Caco-2 (cell line): ENCODE measurements around the gene HMGCR. TPM values are rescaled to one million over a fixed set of nuclear protein-coding genes. Genes with fewer than 3 reads are reported as not detected.

ENCODE experiments used
- BruUV-seq: library from RNA; stranded (reverse); fragments of 400-500 nt; replicated peaks from 2 replicates; lab custom pipeline; 2021; lab: Mats Ljungman, UMichigan
- CTCF ChIA-PET: fragments of 300-600 bp; sonication (Branson Sonifier 250); formaldehyde crosslinking; loops from one replicate; lab custom pipeline; 2022; ENCODE audit warnings: antibody characterized with exemption; lab: Charles Lee
- POLR2A ChIA-PET: fragments of 300-600 bp; sonication (Branson Sonifier 250); formaldehyde crosslinking; loops from one replicate; lab custom pipeline; 2022; ENCODE audit warnings: antibody characterized with exemption; lab: Charles Lee
- DNase-seq, 2 experiments: peaks; one replicate each; pipeline versions ENCODE4 v3.0.0 to v3.0.0-alpha.2; 2020 to 2022
- H3K27me3 ChIP-seq: replicated peaks from 2 replicates; pipeline ENCODE4 v1.6.0; 2011; ENCODE audit warnings: low read length; ENCODE audit not compliant: control insufficient read depth, insufficient read depth
- H3K36me3 ChIP-seq: 2 replicates; pipeline ENCODE4 v1.5.1; 2011; ENCODE audit warnings: low read length; ENCODE audit not compliant: control insufficient read depth, insufficient read depth
- H3K4me1 ChIP-seq: fragments of 250-450 bp; sonication (Bioruptor Pico); 2 replicates; pipeline ENCODE4 v1.5.1; 2020; ENCODE audit warnings: mild to moderate bottlenecking
- H3K4me3 ChIP-seq: 2 replicates; pipeline ENCODE4 v1.5.1; 2011; ENCODE audit warnings: low read depth, mild to moderate bottlenecking, control low read depth, low read length
- H3K9me3 ChIP-seq: fragments of 250-450 bp; sonication (Bioruptor Pico); 2 replicates; pipeline ENCODE4 v1.5.1; 2020; ENCODE audit warnings: mild to moderate bottlenecking, moderate library complexity
- H3K27ac Mint-ChIP-seq: one replicate; pipeline ENCODE4 v1.8.0; 2022; ENCODE audit warnings: mixed read lengths; ENCODE audit not compliant: unreplicated experiment
- H3K27me3 Mint-ChIP-seq: one replicate; pipeline ENCODE4 v1.8.0; 2022; ENCODE audit warnings: mixed read lengths; ENCODE audit not compliant: insufficient read depth, unreplicated experiment
- H3K36me3 Mint-ChIP-seq: one replicate; pipeline ENCODE4 v1.8.0; 2022; ENCODE audit warnings: mild to moderate bottlenecking, mixed read lengths; ENCODE audit not compliant: insufficient read depth, unreplicated experiment
- H3K4me1 Mint-ChIP-seq: one replicate; pipeline ENCODE4 v1.8.0; 2022; ENCODE audit warnings: low read depth, mixed read lengths; ENCODE audit not compliant: unreplicated experiment
- H3K4me3 Mint-ChIP-seq: one replicate; pipeline ENCODE4 v1.8.0; 2022; ENCODE audit warnings: mild to moderate bottlenecking, moderate library complexity, mixed read lengths; ENCODE audit not compliant: unreplicated experiment
- H3K9me3 Mint-ChIP-seq: one replicate; pipeline ENCODE4 v1.8.0; 2022; ENCODE audit warnings: mixed read lengths; ENCODE audit not compliant: unreplicated experiment
- intact Hi-C: fragments of 100-400 bp; cut with micrococcal nuclease; formaldehyde crosslinking; loops from one replicate; pipeline ENCODE4 v1.10.0; 2022; ENCODE audit not compliant: unreplicated experiment
- total RNA-seq: library from RNA; stranded (reverse); gene quantifications from 2 replicates; pipeline ENCODE4 v1.2.3, GENCODE V29; 2022
- TF ChIP-seq, protein P1 (sequence below), 2 experiments: fragments of 200-600 bp in 1 of 2; IDR thresholded peaks; 1 replicate in 1 of 2; 2 replicates in 1 of 2; pipeline versions ENCODE4 v1.5.1 to v1.8.0; 2011 to 2022; ENCODE audit warnings: antibody characterized with exemption in 1 of 2, control low read depth in 1 of 2, inconsistent platforms in 1 of 2, low read depth in 1 of 2, low read length in 1 of 2, mild to moderate bottlenecking in 1 of 2, moderate library complexity in 1 of 2; ENCODE audit not compliant: insufficient read depth in 1 of 2, severe bottlenecking in 1 of 2, unreplicated experiment in 1 of 2

Gene HMGCR
- total RNA-seq, 1 experiment from 2014 or later = 164 TPM

- TF ChIP-seq, protein P1, sequence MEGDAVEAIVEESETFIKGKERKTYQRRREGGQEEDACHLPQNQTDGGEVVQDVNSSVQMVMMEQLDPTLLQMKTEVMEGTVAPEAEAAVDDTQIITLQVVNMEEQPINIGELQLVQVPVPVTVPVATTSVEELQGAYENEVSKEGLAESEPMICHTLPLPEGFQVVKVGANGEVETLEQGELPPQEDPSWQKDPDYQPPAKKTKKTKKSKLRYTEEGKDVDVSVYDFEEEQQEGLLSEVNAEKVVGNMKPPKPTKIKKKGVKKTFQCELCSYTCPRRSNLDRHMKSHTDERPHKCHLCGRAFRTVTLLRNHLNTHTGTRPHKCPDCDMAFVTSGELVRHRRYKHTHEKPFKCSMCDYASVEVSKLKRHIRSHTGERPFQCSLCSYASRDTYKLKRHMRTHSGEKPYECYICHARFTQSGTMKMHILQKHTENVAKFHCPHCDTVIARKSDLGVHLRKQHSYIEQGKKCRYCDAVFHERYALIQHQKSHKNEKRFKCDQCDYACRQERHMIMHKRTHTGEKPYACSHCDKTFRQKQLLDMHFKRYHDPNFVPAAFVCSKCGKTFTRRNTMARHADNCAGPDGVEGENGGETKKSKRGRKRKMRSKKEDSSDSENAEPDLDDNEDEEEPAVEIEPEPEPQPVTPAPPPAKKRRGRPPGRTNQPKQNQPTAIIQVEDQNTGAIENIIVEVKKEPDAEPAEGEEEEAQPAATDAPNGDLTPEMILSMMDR (IDR thresholded peaks at IDR 0.05; ENCODE audit: insufficient read depth in 1 of 2, low read depth in 1 of 2, low read length in 1 of 2, severe bottlenecking in 1 of 2, unreplicated experiment in 1 of 2) = no peak
Measured at GRCh38 chr5:75337366-75338021, 474 bp downstream of the HMGCR start.

DNA sequence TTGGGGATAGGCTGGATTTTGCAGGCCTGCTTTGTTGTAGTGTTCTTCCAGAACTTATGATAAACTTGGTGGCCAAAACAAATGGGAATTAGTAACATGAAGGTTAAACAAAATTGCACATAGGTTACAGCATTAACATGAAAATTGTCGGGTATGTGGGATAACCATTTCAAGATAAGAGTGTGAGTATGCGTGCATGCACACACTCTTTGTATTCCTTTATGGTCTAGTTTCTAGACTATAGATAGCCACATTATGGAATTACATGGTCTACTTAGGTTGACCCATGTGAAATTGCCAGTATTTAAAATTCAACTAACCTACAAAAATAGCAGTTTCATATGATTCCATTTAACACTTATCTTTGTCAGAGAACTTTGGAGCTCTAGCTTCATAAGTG lies 1.4 kb downstream of the HMGCR start:
- DNase-seq = no peak
- BruUV-seq = no TSS peak
- peaks cover 11% of the 10 kb centered on the region for H3K4me1 Mint-ChIP-seq
- H3K27me3 Mint-ChIP-seq = no peaks in the 10 kb centered on the region
- H3K4me1 ChIP-seq = peaks cover 19% of the 10 kb centered on the region
- no peaks in the 10 kb centered on the region for H3K9me3 Mint-ChIP-seq
- TF ChIP-seq, protein P1 (IDR thresholded peaks at IDR 0.05; ENCODE audit: insufficient read depth in 1 of 2, low read depth in 1 of 2, low read length in 1 of 2, severe bottlenecking in 1 of 2, unreplicated experiment in 1 of 2) = no peak
- H3K4me3 Mint-ChIP-seq = no peak overlapping the region
- peak overlapping the region; percentile 89 for H3K4me3 ChIP-seq
- H3K27me3 ChIP-seq = no peaks in the 10 kb centered on the region
- intact Hi-C loops = loop anchor here (5.0 to 10.0 kb wide), 3 partner anchors 174 to 394 kb away; partner anchors contain the start of genes CERT1, GCNT4 and POLK
- peaks cover 38% of the 10 kb centered on the region for H3K36me3 Mint-ChIP-seq
- H3K9me3 ChIP-seq = no peaks in the 10 kb centered on the region
- CTCF ChIA-PET = interaction anchor here (0.7 kb wide), 1 partner anchor 102 kb away, joined by 10 read pairs; the partner anchor contains the start of gene ANKRD31
- POLR2A ChIA-PET = no interaction called here
- no peak overlapping the region for H3K27ac Mint-ChIP-seq
- no peaks in the 10 kb centered on the region; the same call in 1 of the 2 replicates for H3K36me3 ChIP-seq

More at GRCh38 chr5:75337366-75338021, 474 bp downstream of the HMGCR start:
- BruUV-seq = no TSS peak
- Mint-ChIP-seq H3K27me3 (no peaks in the 10 kb centered on the region), H3K27ac (no peak overlapping the region), H3K36me3 (peaks cover 29% of the 10 kb centered on the region), H3K4me1 (peaks cover 11% of the 10 kb centered on the region), H3K9me3 (no peaks in the 10 kb centered on the region), H3K4me3 (no peak overlapping the region)
- peaks cover 21% of the 10 kb centered on the region for H3K4me1 ChIP-seq
- ChIA-PET POLR2A (interaction anchor here (0.6 to 1.4 kb wide), 21 partner anchors 14 to 1889 kb away, joined by 3 to 19 read pairs (median 5); partner anchors contain the start of genes ANKRD31, CERT1, FOXD1 and POC5), CTCF (interaction anchor here (0.7 to 1.9 kb wide), 12 partner anchors 17 to 611 kb away, joined by 3 to 40 read pairs (median 4); partner anchors contain the start of gene ANKRD31)
- H3K4me3 ChIP-seq = peak overlapping the region; percentile 89
- no peaks in the 10 kb centered on the region for H3K9me3 ChIP-seq
- H3K27me3 ChIP-seq = no peaks in the 10 kb centered on the region
- no peaks in the 10 kb centered on the region for H3K36me3 ChIP-seq
- intact Hi-C loops = loop anchor here (2.0 to 10.0 kb wide), 4 partner anchors 73 to 393 kb away; partner anchors contain the start of genes CERT1, GCNT4 and POLK
- peak in 1 of 2 experiments; percentile 42 for DNase-seq

- no TSS peak for BruUV-seq
- Mint-ChIP-seq H3K27ac (no peak overlapping the region), H3K36me3 (peaks cover 62% of the 10 kb centered on the region), H3K4me3 (peak overlapping the region; percentile 56), H3K9me3 (no peaks in the 10 kb centered on the region), H3K27me3 (no peaks in the 10 kb centered on the region), H3K4me1 (peaks cover 11% of the 10 kb centered on the region)
- Histone ChIP-seq H3K36me3 (no peaks in the 10 kb centered on the region; the same call in none of the 2 replicates), H3K9me3 (no peaks in the 10 kb centered on the region), H3K27me3 (no peaks in the 10 kb centered on the region), H3K4me1 (peaks cover 19% of the 10 kb centered on the region), H3K4me3 (no peak overlapping the region)
- intact Hi-C loops = no loop called here
- TF ChIP-seq, protein P1 (IDR thresholded peaks at IDR 0.05; ENCODE audit: insufficient read depth in 1 of 2, low read depth in 1 of 2, low read length in 1 of 2, severe bottlenecking in 1 of 2, unreplicated experiment in 1 of 2) = no peak
- ChIA-PET POLR2A (interaction anchor here (0.5 kb wide), 1 partner anchor 128 kb away, joined by 3 read pairs; no protein-coding TSS in a partner anchor), CTCF (interaction anchor here (0.7 kb wide), 2 partner anchors 11 to 103 kb away, joined by 3 to 5 read pairs; no protein-coding TSS in a partner anchor)
- no peak for DNase-seq
Measured at GRCh38 chr5:75340714-75341478, 3.9 kb downstream of the HMGCR start.
